H9 (cell line): ENCODE results near the gene ADCY4. TPM values are rescaled to one million over a fixed set of nuclear protein-coding genes. Genes with fewer than 3 reads are reported as not detected.

Experiments used
- DNase-seq: peaks from one replicate; pipeline ENCODE4 v3.0.0-alpha.2; 2017
- H2AFZ ChIP-seq: one replicate; pipeline ENCODE4 v1.6.1; 2013; ENCODE audit warnings: mild to moderate bottlenecking, low read length, control low read depth, moderate library complexity
- H2AK5ac ChIP-seq: 2 replicates; pipeline ENCODE4 v1.6.1; 2013; ENCODE audit warnings: low read length, control low read depth, mixed read lengths; ENCODE audit not compliant: insufficient read length
- H2BK120ac ChIP-seq: one replicate; pipeline ENCODE4 v1.6.1; 2013; ENCODE audit warnings: low read depth, mild to moderate bottlenecking, low read length, control low read depth, inconsistent platforms; ENCODE audit not compliant: poor library complexity, severe bottlenecking
- H2BK12ac ChIP-seq: 2 replicates; pipeline ENCODE4 v1.6.1; 2013; ENCODE audit warnings: low read length, control low read depth, mixed read lengths, low read depth; ENCODE audit not compliant: insufficient read length
- H2BK15ac ChIP-seq: 2 replicates; pipeline ENCODE4 v1.6.1; 2013; ENCODE audit warnings: low read depth, low read length, control low read depth
- H2BK20ac ChIP-seq: one replicate; pipeline ENCODE4 v1.6.1; 2013; ENCODE audit warnings: low read depth, mild to moderate bottlenecking, low read length, control low read depth, inconsistent platforms; ENCODE audit not compliant: poor library complexity, severe bottlenecking
- H2BK5ac ChIP-seq: 2 replicates; pipeline ENCODE4 v1.6.1; 2013; ENCODE audit warnings: low read length, control low read depth, mixed read lengths; ENCODE audit not compliant: insufficient read length
- H3K14ac ChIP-seq: 2 replicates; pipeline ENCODE4 v1.6.1; 2013; ENCODE audit warnings: low read length, control low read depth; ENCODE audit not compliant: insufficient read depth
- H3K18ac ChIP-seq: 2 replicates; pipeline ENCODE4 v1.6.1; 2013; ENCODE audit warnings: low read depth, mild to moderate bottlenecking, mixed read lengths, low read length, control low read depth; ENCODE audit not compliant: insufficient read length
- H3K23ac ChIP-seq: 2 replicates; pipeline ENCODE4 v1.6.1; 2013; ENCODE audit warnings: low read length, control low read depth, mixed read lengths, low read depth; ENCODE audit not compliant: insufficient read length
- H3K23me2 ChIP-seq: 2 replicates; pipeline ENCODE4 v1.6.1; 2013; ENCODE audit warnings: low read depth, mild to moderate bottlenecking, mixed read lengths, low read length, control low read depth; ENCODE audit not compliant: insufficient read length, poor library complexity, severe bottlenecking
- H3K27ac ChIP-seq: 2 replicates; pipeline ENCODE4 v1.5.1; 2013; ENCODE audit warnings: low read length, control low read depth, mixed read lengths, low read depth; ENCODE audit not compliant: insufficient read length
- H3K27me3 ChIP-seq: 2 replicates; pipeline ENCODE4 v1.6.1; 2013; ENCODE audit warnings: low read length, control low read depth, inconsistent platforms; ENCODE audit not compliant: insufficient read depth
- H3K4ac ChIP-seq: 2 replicates; pipeline ENCODE4 v1.6.1; 2013; ENCODE audit warnings: low read depth, mild to moderate bottlenecking, control low read depth, inconsistent platforms, low read length, moderate library complexity
- H3K4me1 ChIP-seq: 2 replicates; pipeline ENCODE4 v1.6.1; 2013; ENCODE audit warnings: low read length, control low read depth, inconsistent platforms; ENCODE audit not compliant: insufficient read depth
- H3K4me2 ChIP-seq: 2 replicates; pipeline ENCODE4 v1.6.1; 2013; ENCODE audit warnings: low read length, control low read depth, mixed read lengths; ENCODE audit not compliant: insufficient read length, insufficient read depth
- H3K56ac ChIP-seq: 2 replicates; pipeline ENCODE4 v1.6.1; 2013; ENCODE audit warnings: low read depth, mild to moderate bottlenecking, mixed read lengths, low read length, control low read depth; ENCODE audit not compliant: insufficient read length
- H3K79me1 ChIP-seq: 2 replicates; pipeline ENCODE4 v1.6.1; 2013; ENCODE audit warnings: low read depth, mild to moderate bottlenecking, moderate library complexity, low read length, control low read depth, inconsistent platforms; ENCODE audit not compliant: insufficient read depth, poor library complexity, severe bottlenecking
- H3K79me2 ChIP-seq: 2 replicates; pipeline ENCODE4 v1.6.1; 2013; ENCODE audit warnings: low read length, control low read depth, inconsistent platforms; ENCODE audit not compliant: insufficient read depth
- H3K9ac ChIP-seq: 2 replicates; pipeline ENCODE4 v1.6.1; 2013; ENCODE audit warnings: low read length, control low read depth, mixed read lengths; ENCODE audit not compliant: insufficient read length; ENCODE audit errors: extremely low read depth
- H3K9me3 ChIP-seq: one replicate; pipeline ENCODE4 v1.6.1; 2013; ENCODE audit warnings: low read depth, low read length, inconsistent platforms; ENCODE audit not compliant: control insufficient read depth
- H3T11ph ChIP-seq: one replicate; pipeline ENCODE4 v1.6.1; 2013; ENCODE audit warnings: mild to moderate bottlenecking, low read length, control low read depth, inconsistent platforms
- H4K20me1 ChIP-seq: one replicate; pipeline ENCODE4 v1.6.1; 2013; ENCODE audit not compliant: control insufficient read depth, insufficient read length, insufficient read depth
- H4K5ac ChIP-seq: 2 replicates; pipeline ENCODE4 v1.6.1; 2013; ENCODE audit warnings: low read depth, mild to moderate bottlenecking, mixed read lengths, low read length, control low read depth; ENCODE audit not compliant: insufficient read length
- H4K8ac ChIP-seq: replicated peaks from 2 replicates; pipeline ENCODE4 v1.6.1; 2013; ENCODE audit warnings: low read length, control low read depth, mixed read lengths, low read depth; ENCODE audit not compliant: insufficient read length
- H4K91ac ChIP-seq: 2 replicates; pipeline ENCODE4 v1.6.1; 2013; ENCODE audit warnings: low read depth, mild to moderate bottlenecking, moderate library complexity, mixed read lengths, low read length, control low read depth; ENCODE audit not compliant: insufficient read length
- H3K27ac Mint-ChIP-seq, 3 experiments: 2 replicates in 2 of 3; 3 replicates in 1 of 3; pipeline ENCODE4 v1.8.0; 2020 to 2021; ENCODE audit warnings: mixed read lengths in 3 of 3, mild to moderate bottlenecking in 1 of 3, moderate library complexity in 1 of 3
- H3K27me3 Mint-ChIP-seq: 2 replicates; pipeline ENCODE4 v1.8.0; 2021; ENCODE audit warnings: low read depth, mild to moderate bottlenecking, moderate library complexity, mixed read lengths
- H3K36me3 Mint-ChIP-seq, 3 experiments: 2 replicates in 2 of 3; 3 replicates in 1 of 3; pipeline ENCODE4 v1.8.0; 2020 to 2021; ENCODE audit warnings: low read depth in 3 of 3, mixed read lengths in 3 of 3; ENCODE audit not compliant: insufficient read depth in 1 of 3
- H3K4me1 Mint-ChIP-seq, 2 experiments: 2 replicates each; pipeline ENCODE4 v1.8.0; 2020; ENCODE audit warnings: mixed read lengths in 2 of 2
- H3K4me3 Mint-ChIP-seq, 2 experiments: 2 replicates in 1 of 2; 3 replicates in 1 of 2; pipeline ENCODE4 v1.8.0; 2020 to 2021; ENCODE audit warnings: mild to moderate bottlenecking in 2 of 2, mixed read lengths in 2 of 2, moderate library complexity in 1 of 2
- H3K9me3 Mint-ChIP-seq, 2 experiments: 2 replicates in 1 of 2; 3 replicates in 1 of 2; pipeline ENCODE4 v1.8.0; 2020; ENCODE audit warnings: mild to moderate bottlenecking in 2 of 2, mixed read lengths in 2 of 2, moderate library complexity in 1 of 2
- WGBS: extraction: QIAGEN DNeasy Blood & Tissue Kit; methylation state at CpG from one replicate; pipeline ENCODE4 v1.1.7; 2013; ENCODE audit warnings: missing lambda C conversion rate, low lambda C conversion rate, mixed read lengths; ENCODE audit not compliant: insufficient read length; ENCODE audit errors: extremely low coverage; 5-methylcytosine and 5-hydroxymethylcytosine counted together
- total RNA-seq: library from RNA; stranded (reverse); gene quantifications from 2 replicates; pipeline ENCODE4 v1.2.1, GENCODE V29; 2021
- TF ChIP-seq, protein P1 (sequence below): fragments of 200-600 bp; sonication (generic); conservative IDR thresholded peaks from 3 replicates; pipeline ENCODE4 v1.8.0; 2021; ENCODE audit warnings: antibody characterized with exemption, mild to moderate bottlenecking

ADCY4 gene
- total RNA-seq, 1 experiment from 2014 or later = 0.09 TPM

DNA sequence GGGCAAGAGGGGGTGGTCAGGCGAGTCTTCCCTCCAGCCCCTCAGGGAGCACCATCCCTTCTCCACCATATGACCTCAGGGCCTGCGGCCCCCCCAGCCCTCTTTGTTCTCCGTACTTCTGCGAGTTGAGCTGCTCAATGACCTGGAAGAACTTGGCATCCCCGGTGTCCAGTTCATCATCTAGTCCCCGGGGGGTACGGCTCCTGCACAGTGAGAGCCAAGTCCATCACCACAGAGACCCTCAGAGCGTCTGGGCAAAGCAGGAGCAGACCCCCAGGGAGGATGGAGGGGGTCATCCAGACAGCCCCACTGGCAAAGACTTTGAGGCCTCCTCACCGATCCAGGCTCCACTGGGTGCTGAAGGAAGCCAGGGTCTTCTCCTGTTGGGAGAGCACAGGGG lies 8.9 kb downstream of the ADCY4 start:
- Histone ChIP-seq H2BK12ac (no peak overlapping the region), H2BK5ac (no peak overlapping the region), H2BK120ac (no peak overlapping the region), H4K20me1 (no peaks in the 10 kb centered on the region), H3K4me1 (no peaks in the 10 kb centered on the region), H4K8ac (no peak overlapping the region), H3K18ac (no peak overlapping the region), H3K56ac (no peak overlapping the region), H4K91ac (no peak overlapping the region), H3K23ac (no peak overlapping the region), H3K4ac (no peak overlapping the region), H2AFZ (no peak overlapping the region), H3K27me3 (no peaks in the 10 kb centered on the region; the same call in 1 of the 2 replicates), H2BK20ac (no peak overlapping the region), H3K9ac (no peak overlapping the region), H3K4me2 (no peak overlapping the region), H3K14ac (no peak overlapping the region), H4K5ac (no peak overlapping the region), H3K27ac (no peak overlapping the region), H3K79me1 (no peaks in the 10 kb centered on the region), H3K9me3 (no peaks in the 10 kb centered on the region), H3T11ph (no peak overlapping the region), H2AK5ac (no peak overlapping the region), H3K23me2 (no peaks in the 10 kb centered on the region), H2BK15ac (no peak overlapping the region), H3K79me2 (no peaks in the 10 kb centered on the region)
- Mint-ChIP-seq H3K9me3 (no peaks in the 10 kb centered on the region; a peak in 3 of 5 replicates), H3K27ac (peak overlapping the region in 1 of 3 experiments; percentile 84; a peak in 1 of 7 replicates), H3K27me3 (peaks cover 64% of the 10 kb centered on the region), H3K36me3 (no peaks in the 10 kb centered on the region), H3K4me3 (no peak overlapping the region), H3K4me1 (no peaks in the 10 kb centered on the region)
- DNase-seq = no peak
- no CpG with 5 or more reads among the region's 9 CpGs for WGBS
- TF ChIP-seq, protein P1, sequence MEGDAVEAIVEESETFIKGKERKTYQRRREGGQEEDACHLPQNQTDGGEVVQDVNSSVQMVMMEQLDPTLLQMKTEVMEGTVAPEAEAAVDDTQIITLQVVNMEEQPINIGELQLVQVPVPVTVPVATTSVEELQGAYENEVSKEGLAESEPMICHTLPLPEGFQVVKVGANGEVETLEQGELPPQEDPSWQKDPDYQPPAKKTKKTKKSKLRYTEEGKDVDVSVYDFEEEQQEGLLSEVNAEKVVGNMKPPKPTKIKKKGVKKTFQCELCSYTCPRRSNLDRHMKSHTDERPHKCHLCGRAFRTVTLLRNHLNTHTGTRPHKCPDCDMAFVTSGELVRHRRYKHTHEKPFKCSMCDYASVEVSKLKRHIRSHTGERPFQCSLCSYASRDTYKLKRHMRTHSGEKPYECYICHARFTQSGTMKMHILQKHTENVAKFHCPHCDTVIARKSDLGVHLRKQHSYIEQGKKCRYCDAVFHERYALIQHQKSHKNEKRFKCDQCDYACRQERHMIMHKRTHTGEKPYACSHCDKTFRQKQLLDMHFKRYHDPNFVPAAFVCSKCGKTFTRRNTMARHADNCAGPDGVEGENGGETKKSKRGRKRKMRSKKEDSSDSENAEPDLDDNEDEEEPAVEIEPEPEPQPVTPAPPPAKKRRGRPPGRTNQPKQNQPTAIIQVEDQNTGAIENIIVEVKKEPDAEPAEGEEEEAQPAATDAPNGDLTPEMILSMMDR = no peak
